ENCODE results near the gene LCK. TPM values are rescaled to one million over a fixed set of nuclear protein-coding genes. Genes with fewer than 3 reads are reported as not detected.
"Not testable (repeated sequence)": the region's sequence is repeated elsewhere in the genome, so short reads cannot be mapped to it uniquely, and the experiment has no call there.

Gene LCK
- polyA plus RNA-seq, 2 donors: 2.3 to 2.4 TPM

DNA sequence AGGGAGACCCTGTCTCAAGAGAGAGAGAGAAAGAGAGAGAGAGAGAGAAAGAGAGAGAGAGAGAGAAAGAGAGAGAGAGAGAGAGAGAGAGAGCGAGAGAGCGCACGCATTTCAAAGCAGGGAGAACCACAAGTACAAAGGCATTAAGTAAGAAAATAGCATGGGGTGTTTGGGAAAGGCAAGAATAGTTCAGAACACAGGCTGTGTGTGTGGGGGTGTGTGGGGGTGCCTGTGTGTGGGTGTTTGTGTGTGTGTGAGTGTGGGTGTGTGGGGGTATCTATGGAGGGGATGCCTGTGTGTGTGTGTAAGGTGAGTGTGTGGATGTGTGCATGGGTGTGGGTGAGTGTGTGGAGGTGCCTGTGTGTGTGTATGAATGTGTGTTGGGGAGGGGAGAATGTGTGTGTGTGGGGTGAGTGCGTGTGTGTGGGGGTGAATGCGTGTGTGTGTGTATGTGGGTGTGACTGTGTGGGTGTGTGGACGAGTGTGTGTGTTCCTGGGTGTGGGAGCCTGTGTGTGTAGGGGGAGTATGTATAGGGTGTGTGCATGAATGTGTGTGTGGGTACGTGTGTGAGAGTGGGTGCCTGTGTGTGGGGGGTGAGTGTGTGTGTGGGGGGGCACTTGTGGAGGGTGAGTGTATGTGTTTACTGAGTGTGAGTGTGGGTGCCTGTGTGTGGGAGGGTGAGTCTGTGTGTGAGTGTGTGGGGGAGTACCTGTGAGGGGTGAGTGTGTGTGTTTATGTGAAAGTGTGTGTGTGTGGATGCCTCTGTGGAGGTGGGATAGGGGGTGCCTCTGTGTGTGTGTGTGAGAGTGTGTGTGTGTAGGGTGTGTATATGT is 21.7 kb downstream of the LCK start:
- Histone ChIP-seq H3K27me3 (ENCODE audit: control insufficient read depth in 1 of 2, insufficient read depth in 2 of 2, low read length in 2 of 2) (no peaks in the 10 kb centered on the region), H3K27ac (ENCODE audit: low read depth in 2 of 2, low read length in 1 of 2) (no peak overlapping the region), H3K9me3 (ENCODE audit: control insufficient read depth in 2 of 2, insufficient read depth in 1 of 2, low read depth in 1 of 2, low read length in 1 of 2) (no peaks in the 10 kb centered on the region), H3K4me1 (ENCODE audit: control insufficient read depth in 2 of 2, insufficient read depth in 2 of 2, low read length in 1 of 2) (peaks cover 0 to 6% of the 10 kb centered on the region in 2 donors), H3K36me3 (ENCODE audit: control insufficient read depth in 2 of 2, insufficient read depth in 2 of 2, low read length in 1 of 2) (no peaks in the 10 kb centered on the region), H3K4me3 (ENCODE audit: low read depth in 1 of 2, low read length in 2 of 2) (no peak overlapping the region)
- WGBS, 2 donors: 67 to 69% methylated on average over 7 of the region's 7 CpGs

DNA sequence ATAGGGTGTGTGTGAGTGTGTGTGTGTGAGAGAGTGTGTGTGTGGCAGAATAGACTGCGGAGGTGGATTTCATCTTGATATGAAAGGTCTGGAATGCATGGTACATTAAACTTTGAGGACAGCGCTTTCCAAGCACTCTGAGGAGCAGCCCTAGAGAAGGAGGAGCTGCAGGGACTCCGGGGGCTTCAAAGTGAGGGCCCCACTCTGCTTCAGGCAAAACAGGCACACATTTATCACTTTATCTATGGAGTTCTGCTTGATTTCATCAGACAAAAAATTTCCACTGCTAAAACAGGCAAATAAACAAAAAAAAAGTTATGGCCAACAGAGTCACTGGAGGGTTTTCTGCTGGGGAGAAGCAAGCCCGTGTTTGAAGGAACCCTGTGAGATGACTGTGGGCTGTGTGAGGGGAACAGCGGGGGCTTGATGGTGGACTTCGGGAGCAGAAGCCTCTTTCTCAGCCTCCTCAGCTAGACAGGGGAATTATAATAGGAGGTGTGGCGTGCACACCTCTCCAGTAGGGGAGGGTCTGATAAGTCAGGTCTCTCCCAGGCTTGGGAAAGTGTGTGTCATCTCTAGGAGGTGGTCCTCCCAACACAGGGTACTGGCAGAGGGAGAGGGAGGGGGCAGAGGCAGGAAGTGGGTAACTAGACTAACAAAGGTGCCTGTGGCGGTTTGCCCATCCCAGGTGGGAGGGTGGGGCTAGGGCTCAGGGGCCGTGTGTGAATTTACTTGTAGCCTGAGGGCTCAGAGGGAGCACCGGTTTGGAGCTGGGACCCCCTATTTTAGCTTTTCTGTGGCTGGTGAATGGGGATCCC is 22.5 kb downstream of the LCK start:
- peaks cover 0 to 6% of the 10 kb centered on the region in 2 donors for H3K4me1 ChIP-seq (ENCODE audit: control insufficient read depth in 2 of 2, insufficient read depth in 2 of 2, low read length in 1 of 2)
- H3K4me3 ChIP-seq (ENCODE audit: low read depth in 1 of 2, low read length in 2 of 2): no peak overlapping the region
- H3K27me3 ChIP-seq (ENCODE audit: control insufficient read depth in 1 of 2, insufficient read depth in 2 of 2, low read length in 2 of 2): no peaks in the 10 kb centered on the region
- WGBS, 2 donors: 34 to 38% methylated on average over 10 of the region's 10 CpGs
- H3K9me3 ChIP-seq (ENCODE audit: control insufficient read depth in 2 of 2, insufficient read depth in 1 of 2, low read depth in 1 of 2, low read length in 1 of 2): no peaks in the 10 kb centered on the region
- H3K36me3 ChIP-seq (ENCODE audit: control insufficient read depth in 2 of 2, insufficient read depth in 2 of 2, low read length in 1 of 2): no peaks in the 10 kb centered on the region
- H3K27ac ChIP-seq (ENCODE audit: low read depth in 2 of 2, low read length in 1 of 2): no peak overlapping the region

DNA sequence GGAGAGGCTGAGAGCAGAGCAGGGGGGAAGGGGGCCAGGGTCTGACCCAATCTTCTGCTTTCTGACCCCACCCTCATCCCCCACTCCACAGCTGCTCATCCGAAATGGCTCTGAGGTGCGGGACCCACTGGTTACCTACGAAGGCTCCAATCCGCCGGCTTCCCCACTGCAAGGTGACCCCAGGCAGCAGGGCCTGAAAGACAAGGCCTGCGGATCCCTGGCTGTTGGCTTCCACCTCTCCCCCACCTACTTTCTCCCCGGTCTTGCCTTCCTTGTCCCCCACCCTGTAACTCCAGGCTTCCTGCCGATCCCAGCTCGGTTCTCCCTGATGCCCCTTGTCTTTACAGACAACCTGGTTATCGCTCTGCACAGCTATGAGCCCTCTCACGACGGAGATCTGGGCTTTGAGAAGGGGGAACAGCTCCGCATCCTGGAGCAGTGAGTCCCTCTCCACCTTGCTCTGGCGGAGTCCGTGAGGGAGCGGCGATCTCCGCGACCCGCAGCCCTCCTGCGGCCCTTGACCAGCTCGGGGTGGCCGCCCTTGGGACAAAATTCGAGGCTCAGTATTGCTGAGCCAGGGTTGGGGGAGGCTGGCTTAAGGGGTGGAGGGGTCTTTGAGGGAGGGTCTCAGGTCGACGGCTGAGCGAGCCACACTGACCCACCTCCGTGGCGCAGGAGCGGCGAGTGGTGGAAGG is 23.7 kb downstream of the LCK start:
- H3K36me3 ChIP-seq (ENCODE audit: control insufficient read depth in 2 of 2, insufficient read depth in 2 of 2, low read length in 1 of 2): no peaks in the 10 kb centered on the region
- H3K27me3 ChIP-seq (ENCODE audit: control insufficient read depth in 1 of 2, insufficient read depth in 2 of 2, low read length in 2 of 2): no peaks in the 10 kb centered on the region
- H3K9me3 ChIP-seq (ENCODE audit: control insufficient read depth in 2 of 2, insufficient read depth in 1 of 2, low read depth in 1 of 2, low read length in 1 of 2): no peaks in the 10 kb centered on the region
- H3K4me3 ChIP-seq (ENCODE audit: low read depth in 1 of 2, low read length in 2 of 2): no peak overlapping the region
- no peak overlapping the region for H3K27ac ChIP-seq (ENCODE audit: low read depth in 2 of 2, low read length in 1 of 2)
- 84 to 85% methylated on average over 30 to 31 of the region's 31 CpGs for WGBS, 2 donors
- peaks cover 0 to 6% of the 10 kb centered on the region in 2 donors for H3K4me1 ChIP-seq (ENCODE audit: control insufficient read depth in 2 of 2, insufficient read depth in 2 of 2, low read length in 1 of 2)

DNA sequence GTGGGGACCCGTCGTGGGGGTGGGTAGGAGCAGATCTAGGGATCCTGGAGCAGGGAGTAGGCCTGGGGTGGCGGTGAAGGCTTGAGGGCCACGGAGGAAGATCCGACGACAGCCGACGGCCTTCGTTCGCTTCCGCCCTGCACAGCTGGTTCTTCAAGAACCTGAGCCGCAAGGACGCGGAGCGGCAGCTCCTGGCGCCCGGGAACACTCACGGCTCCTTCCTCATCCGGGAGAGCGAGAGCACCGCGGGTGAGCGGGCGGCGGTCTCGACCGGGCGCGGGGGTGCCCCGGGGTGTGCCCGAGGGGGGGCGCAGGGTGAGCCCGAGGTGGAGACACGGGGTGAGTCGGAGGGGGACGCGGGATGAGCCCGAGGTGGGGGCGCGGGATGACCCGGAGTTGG is 24.4 kb downstream of the LCK start:
- no peak overlapping the region for H3K27ac ChIP-seq (ENCODE audit: low read depth in 2 of 2, low read length in 1 of 2)
- H3K4me3 ChIP-seq (ENCODE audit: low read depth in 1 of 2, low read length in 2 of 2): peak overlapping the region in 1 of 2 donors; percentile 12
- H3K9me3 ChIP-seq (ENCODE audit: control insufficient read depth in 2 of 2, insufficient read depth in 1 of 2, low read depth in 1 of 2, low read length in 1 of 2): no peaks in the 10 kb centered on the region
- WGBS, 2 donors: 21 to 31% methylated on average over 36 to 41 of the region's 41 CpGs
- no peaks in the 10 kb centered on the region for H3K36me3 ChIP-seq (ENCODE audit: control insufficient read depth in 2 of 2, insufficient read depth in 2 of 2, low read length in 1 of 2)
- H3K4me1 ChIP-seq (ENCODE audit: control insufficient read depth in 2 of 2, insufficient read depth in 2 of 2, low read length in 1 of 2): peaks cover 0 to 6% of the 10 kb centered on the region in 2 donors
- H3K27me3 ChIP-seq (ENCODE audit: control insufficient read depth in 1 of 2, insufficient read depth in 2 of 2, low read length in 2 of 2): no peaks in the 10 kb centered on the region

DNA sequence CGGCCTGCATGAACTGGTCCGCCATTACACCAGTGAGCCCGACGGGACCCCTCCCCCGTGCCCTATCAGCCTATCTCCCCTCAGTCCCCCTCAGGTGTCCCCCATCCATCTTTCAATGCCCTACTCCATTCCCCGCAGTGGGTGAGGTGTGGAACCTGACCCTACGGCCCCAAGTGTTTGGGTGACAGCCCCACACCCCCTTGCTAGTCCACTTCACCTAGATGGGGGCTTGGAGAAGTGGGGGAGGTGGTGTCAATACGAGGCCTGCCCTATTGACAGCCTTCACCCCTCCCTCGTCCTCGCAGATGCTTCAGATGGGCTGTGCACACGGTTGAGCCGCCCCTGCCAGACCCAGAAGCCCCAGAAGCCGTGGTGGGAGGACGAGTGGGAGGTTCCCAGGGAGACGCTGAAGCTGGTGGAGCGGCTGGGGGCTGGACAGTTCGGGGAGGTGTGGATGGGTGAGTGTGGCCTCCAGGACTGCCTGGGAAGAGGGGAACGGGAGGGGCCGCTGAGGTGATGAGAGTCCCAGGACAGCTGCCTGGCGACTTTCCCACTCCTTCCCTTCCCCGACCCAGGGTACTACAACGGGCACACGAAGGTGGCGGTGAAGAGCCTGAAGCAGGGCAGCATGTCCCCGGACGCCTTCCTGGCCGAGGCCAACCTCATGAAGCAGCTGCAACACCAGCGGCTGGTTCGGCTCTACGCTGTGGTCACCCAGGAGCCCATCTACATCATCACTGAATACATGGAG is 25.1 kb downstream of the LCK start:
- no peaks in the 10 kb centered on the region for H3K9me3 ChIP-seq (ENCODE audit: control insufficient read depth in 2 of 2, insufficient read depth in 1 of 2, low read depth in 1 of 2, low read length in 1 of 2)
- no peaks in the 10 kb centered on the region for H3K36me3 ChIP-seq (ENCODE audit: control insufficient read depth in 2 of 2, insufficient read depth in 2 of 2, low read length in 1 of 2)
- no peaks in the 10 kb centered on the region for H3K27me3 ChIP-seq (ENCODE audit: control insufficient read depth in 1 of 2, insufficient read depth in 2 of 2, low read length in 2 of 2)
- 83 to 85% methylated on average over 30 of the region's 30 CpGs for WGBS, 2 donors
- H3K4me1 ChIP-seq (ENCODE audit: control insufficient read depth in 2 of 2, insufficient read depth in 2 of 2, low read length in 1 of 2): peaks cover 0 to 6% of the 10 kb centered on the region in 2 donors
- H3K4me3 ChIP-seq (ENCODE audit: low read depth in 1 of 2, low read length in 2 of 2): no peak overlapping the region
- no peak overlapping the region for H3K27ac ChIP-seq (ENCODE audit: low read depth in 2 of 2, low read length in 1 of 2)

DNA sequence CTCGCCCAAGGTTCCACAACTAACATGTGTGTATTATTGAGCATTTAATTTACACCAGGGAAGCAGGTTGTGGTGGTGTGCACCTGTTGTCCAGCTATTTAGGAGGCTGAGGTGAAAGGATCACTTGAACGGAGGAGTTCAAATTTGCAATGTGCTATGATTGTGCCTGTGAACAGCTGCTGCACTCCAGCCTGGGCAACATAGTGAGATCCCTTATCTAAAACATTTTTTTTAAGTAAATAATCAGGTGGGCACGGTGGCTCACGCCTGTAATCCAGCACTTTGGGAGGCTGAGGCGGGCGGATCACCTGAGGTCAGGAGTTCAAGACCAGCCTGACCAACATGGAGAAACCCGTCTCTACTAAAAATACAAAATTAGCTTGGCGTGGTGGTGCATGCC is 33.7 kb downstream of the LCK start:
- H3K27me3 ChIP-seq (ENCODE audit: control insufficient read depth in 1 of 2, insufficient read depth in 2 of 2, low read length in 2 of 2); H3K36me3 ChIP-seq (ENCODE audit: control insufficient read depth in 2 of 2, insufficient read depth in 2 of 2, low read length in 1 of 2); H3K4me1 ChIP-seq (ENCODE audit: control insufficient read depth in 2 of 2, insufficient read depth in 2 of 2, low read length in 1 of 2); H3K4me3 ChIP-seq (ENCODE audit: low read depth in 1 of 2, low read length in 2 of 2); H3K9me3 ChIP-seq (ENCODE audit: control insufficient read depth in 2 of 2, insufficient read depth in 1 of 2, low read depth in 1 of 2, low read length in 1 of 2); H3K27ac ChIP-seq (ENCODE audit: low read depth in 2 of 2, low read length in 1 of 2): not testable (repeated sequence)
- WGBS, 2 donors: 91 to 92% methylated on average over 8 of the region's 8 CpGs

DNA sequence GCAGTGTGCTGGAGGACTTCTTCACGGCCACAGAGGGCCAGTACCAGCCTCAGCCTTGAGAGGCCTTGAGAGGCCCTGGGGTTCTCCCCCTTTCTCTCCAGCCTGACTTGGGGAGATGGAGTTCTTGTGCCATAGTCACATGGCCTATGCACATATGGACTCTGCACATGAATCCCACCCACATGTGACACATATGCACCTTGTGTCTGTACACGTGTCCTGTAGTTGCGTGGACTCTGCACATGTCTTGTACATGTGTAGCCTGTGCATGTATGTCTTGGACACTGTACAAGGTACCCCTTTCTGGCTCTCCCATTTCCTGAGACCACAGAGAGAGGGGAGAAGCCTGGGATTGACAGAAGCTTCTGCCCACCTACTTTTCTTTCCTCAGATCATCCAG is 34.6 kb downstream of the LCK start:
- Histone ChIP-seq H3K27ac (ENCODE audit: low read depth in 2 of 2, low read length in 1 of 2) (no peak overlapping the region), H3K4me1 (ENCODE audit: control insufficient read depth in 2 of 2, insufficient read depth in 2 of 2, low read length in 1 of 2) (peaks cover 0 to under 1% of the 10 kb centered on the region in 2 donors), H3K36me3 (ENCODE audit: control insufficient read depth in 2 of 2, insufficient read depth in 2 of 2, low read length in 1 of 2) (no peaks in the 10 kb centered on the region), H3K27me3 (ENCODE audit: control insufficient read depth in 1 of 2, insufficient read depth in 2 of 2, low read length in 2 of 2) (no peaks in the 10 kb centered on the region), H3K4me3 (ENCODE audit: low read depth in 1 of 2, low read length in 2 of 2) (no peak overlapping the region), H3K9me3 (ENCODE audit: control insufficient read depth in 2 of 2, insufficient read depth in 1 of 2, low read depth in 1 of 2, low read length in 1 of 2) (no peaks in the 10 kb centered on the region)
- 90 to 96% methylated on average over 3 of the region's 3 CpGs for WGBS, 2 donors

DNA sequence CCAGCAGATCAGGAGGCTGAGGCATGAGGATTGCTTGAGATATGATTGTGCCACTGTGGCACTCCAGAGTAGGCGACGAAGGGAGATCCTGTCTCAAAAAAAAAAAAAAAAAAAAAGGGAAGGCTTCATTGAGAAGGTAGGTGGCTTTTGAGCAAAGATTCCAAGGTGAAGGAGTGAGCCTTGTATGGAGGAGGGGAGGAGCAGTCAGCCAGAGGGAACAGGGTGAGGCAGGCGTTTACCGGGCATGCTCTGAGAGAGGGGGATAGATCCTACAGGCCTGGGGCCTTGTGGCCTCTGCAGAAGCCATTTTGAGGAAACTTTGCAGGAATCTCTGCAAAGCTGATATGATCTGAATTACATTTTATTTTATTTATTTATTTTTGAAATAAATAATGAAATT is 35.7 kb downstream of the LCK start:
- 92 to 94% methylated on average over 4 of the region's 4 CpGs for WGBS, 2 donors
- Histone ChIP-seq H3K4me3 (ENCODE audit: low read depth in 1 of 2, low read length in 2 of 2) (no peak overlapping the region), H3K36me3 (ENCODE audit: control insufficient read depth in 2 of 2, insufficient read depth in 2 of 2, low read length in 1 of 2) (no peaks in the 10 kb centered on the region), H3K27ac (ENCODE audit: low read depth in 2 of 2, low read length in 1 of 2) (no peak overlapping the region), H3K27me3 (ENCODE audit: control insufficient read depth in 1 of 2, insufficient read depth in 2 of 2, low read length in 2 of 2) (no peaks in the 10 kb centered on the region), H3K4me1 (ENCODE audit: control insufficient read depth in 2 of 2, insufficient read depth in 2 of 2, low read length in 1 of 2) (peaks cover 0 to 2% of the 10 kb centered on the region in 2 donors), H3K9me3 (ENCODE audit: control insufficient read depth in 2 of 2, insufficient read depth in 1 of 2, low read depth in 1 of 2, low read length in 1 of 2) (no peaks in the 10 kb centered on the region)

DNA sequence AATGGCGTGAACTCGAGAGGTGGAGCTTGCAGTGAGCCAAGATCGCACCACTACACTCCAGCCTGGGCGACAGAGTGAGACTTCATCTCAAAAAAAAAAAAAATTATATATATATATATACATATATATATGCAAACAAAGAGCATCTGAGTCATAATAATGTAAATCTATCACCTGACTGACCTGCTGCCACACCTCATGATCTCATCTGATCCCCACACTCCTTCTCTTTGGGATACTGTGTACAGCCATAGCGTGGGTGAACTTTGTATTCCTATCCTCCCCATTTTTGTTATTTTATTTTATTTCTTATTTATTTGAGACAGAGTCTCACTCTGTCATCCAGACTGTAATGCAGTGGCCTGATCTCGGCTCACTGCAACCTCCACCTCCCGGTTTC is 38.2 kb downstream of the LCK start:
- 80 to 87% methylated on average over 7 of the region's 7 CpGs for WGBS, 2 donors
- Histone ChIP-seq H3K27ac (ENCODE audit: low read depth in 2 of 2, low read length in 1 of 2) (peak overlapping the region; percentile 64 to 91), H3K9me3 (ENCODE audit: control insufficient read depth in 2 of 2, insufficient read depth in 1 of 2, low read depth in 1 of 2, low read length in 1 of 2) (peaks cover 0 to 3% of the 10 kb centered on the region in 2 donors), H3K4me1 (ENCODE audit: control insufficient read depth in 2 of 2, insufficient read depth in 2 of 2, low read length in 1 of 2) (peaks cover 2 to 3% of the 10 kb centered on the region in 2 donors), H3K4me3 (ENCODE audit: low read depth in 1 of 2, low read length in 2 of 2) (no peak overlapping the region), H3K36me3 (ENCODE audit: control insufficient read depth in 2 of 2, insufficient read depth in 2 of 2, low read length in 1 of 2) (no peaks in the 10 kb centered on the region), H3K27me3 (ENCODE audit: control insufficient read depth in 1 of 2, insufficient read depth in 2 of 2, low read length in 2 of 2) (no peaks in the 10 kb centered on the region)

Data from esophagus (tissue), 2 donors.